Measurements from ENCODE around the gene CIAO3.

CIAO3 gene

DNA sequence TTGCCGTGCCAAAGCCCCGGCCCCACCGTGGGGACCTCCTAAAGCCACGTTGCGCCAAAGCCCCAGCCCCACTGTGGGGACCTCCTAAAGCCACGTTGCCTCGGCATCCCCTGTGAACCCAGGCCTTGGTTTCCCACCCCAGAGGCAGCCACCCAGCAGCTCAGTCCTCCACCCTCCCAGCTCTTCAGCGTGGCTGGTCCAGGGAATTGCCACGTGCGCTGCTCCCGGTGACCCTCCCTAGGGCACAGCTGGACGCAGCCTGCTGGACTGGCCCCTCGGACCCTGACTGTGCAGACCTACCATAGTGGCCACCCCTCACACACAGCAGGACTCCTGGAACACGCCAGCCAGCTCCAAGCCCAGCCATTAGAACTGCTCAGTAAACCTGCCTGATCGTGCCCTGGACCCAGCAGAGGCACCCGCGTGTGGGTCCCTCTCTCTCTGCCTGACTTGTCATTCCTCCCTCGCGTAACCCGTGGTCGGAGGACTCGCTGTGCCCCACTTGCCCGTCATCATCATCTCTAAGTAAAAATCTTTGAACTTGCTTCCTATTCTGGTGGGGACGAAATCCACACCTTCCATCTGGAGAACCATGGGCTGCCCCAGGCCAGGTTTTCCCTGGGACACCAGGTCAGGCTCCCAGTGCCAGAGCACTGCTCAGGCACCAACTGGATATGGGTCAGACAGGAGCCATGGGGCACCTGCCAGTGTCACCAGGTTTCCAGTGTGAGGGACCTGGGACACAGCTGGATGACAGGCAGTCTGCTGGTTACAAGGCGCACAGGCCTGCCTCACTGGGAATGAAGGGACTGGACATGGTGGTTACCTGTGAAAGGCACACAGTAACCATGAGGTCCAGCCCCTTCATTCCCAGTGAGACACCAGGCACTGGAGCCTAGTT is 5.6 kb downstream of the CIAO3 start:
- no peak for DNase-seq (ENCODE audit: low read depth)

DNA sequence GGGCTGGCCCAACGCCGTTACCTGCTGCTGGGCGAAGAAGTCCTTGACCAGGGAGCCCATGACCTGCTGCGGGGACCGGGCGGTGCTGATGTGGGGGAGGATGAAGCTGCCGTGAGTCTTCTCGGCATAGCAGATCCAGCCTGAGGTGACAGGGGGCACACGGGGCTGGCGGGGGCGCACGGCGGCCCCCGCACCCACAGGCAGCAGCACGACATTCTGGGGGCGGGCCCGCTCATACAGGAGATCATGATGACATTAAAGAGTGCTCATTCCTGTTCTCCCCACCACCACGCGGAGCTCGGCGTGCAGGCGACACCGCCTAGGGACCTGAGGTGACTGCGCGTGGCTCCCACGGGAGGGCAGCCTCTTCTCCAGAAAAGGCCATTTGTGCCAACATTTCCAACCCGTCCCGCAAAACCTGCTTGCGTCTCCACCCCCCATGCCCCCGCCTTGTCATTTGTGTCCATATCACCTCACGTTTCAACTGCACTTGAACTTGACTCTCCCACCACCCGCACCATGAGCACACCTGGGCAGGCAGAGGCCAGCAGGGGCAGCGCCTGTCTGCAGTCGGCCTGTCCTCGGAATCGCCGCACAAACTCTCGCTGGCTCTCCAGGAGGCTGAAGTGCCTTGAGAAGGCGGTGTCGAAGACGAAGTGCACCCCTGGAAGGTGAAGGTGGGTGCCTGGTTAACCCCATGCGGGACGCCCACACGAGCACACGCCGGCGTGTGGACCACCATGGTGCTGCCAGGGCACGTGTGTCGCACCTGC is 6.4 kb downstream of the CIAO3 start:
- DNase-seq (ENCODE audit: low read depth) = no peak

DNA sequence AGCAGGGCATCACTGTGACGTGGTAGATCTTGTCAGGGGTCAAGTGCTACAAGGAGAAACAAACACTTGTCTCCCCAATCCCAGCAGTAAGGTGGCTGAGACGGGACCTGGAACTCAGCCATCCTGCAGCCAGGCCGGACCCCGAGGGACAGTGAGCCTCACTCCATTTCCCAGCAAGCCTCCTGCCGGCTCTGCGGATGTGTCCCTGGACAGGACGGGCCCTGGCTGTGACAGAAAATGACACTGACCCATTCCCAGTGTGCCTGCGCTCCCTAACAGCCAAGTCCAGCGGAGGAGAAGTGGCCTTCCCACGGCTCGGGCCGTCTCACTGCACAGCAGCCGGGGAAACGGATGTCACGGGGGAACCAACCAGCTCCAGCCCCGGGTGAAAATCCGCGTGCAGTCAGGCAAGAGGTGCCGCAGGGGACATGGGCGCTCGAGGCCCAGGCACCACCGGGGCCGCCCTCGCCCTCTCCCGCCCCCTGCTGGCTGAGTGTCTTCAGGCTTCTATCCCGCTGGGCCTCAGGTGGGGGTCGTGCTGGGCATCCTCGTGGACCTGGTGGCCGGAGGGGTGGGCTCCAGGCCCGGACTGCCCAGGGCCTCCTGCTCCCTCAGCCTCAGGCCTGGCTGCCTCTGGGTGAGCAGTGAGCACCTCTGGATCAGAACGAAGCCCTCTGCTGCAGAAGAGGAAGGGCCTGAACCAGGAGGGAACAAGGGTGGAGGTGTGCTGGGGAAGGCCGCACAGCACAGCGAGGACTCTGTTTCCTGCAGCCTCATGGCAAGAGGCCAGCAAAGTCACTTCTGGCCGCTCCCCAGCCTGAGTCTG is 7.2 kb downstream of the CIAO3 start:
- DNase-seq (ENCODE audit: low read depth) = no peak

DNA sequence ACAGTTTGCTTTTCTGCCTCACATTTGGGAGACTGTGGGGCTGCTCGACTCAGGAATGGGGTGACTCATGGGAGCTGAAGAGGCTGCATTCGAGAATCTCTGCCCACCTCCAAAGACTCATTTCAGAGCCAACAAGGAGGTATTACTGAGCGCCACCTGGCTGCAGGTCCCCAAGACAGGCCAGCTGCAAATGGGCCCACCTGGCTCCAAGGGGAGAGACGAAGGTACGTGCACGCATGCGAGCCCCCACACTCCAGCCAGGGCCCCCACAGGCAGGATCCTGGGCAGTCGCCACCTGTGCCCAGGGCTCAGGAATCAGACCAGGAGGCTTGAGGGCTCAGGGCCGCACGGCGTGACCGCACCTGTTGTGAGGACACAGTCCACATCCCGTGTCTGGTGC is 7.9 kb downstream of the CIAO3 start:
- DNase-seq (ENCODE audit: low read depth) = no peak

DNA sequence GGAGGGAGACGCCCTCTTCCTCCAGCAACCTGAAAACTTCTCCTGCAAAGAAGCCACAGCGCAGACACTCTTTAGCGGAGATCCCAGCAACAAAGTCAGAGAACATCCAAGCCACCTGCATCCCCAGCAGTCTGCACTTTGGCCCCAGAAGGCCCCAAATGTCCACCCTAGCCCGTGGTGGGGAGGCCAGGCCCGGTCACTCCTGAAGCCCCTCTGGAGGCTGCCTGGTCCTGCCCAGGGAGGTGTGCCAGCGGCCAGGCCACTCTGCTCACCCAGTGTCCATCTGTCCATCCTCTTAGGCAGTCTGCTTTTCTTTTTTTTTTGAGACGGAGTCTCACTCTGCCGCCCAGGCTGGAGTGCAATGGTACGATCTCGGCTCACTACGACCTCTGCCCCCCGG is 8.5 kb downstream of the CIAO3 start:
- DNase-seq (ENCODE audit: low read depth) = no peak

DNA sequence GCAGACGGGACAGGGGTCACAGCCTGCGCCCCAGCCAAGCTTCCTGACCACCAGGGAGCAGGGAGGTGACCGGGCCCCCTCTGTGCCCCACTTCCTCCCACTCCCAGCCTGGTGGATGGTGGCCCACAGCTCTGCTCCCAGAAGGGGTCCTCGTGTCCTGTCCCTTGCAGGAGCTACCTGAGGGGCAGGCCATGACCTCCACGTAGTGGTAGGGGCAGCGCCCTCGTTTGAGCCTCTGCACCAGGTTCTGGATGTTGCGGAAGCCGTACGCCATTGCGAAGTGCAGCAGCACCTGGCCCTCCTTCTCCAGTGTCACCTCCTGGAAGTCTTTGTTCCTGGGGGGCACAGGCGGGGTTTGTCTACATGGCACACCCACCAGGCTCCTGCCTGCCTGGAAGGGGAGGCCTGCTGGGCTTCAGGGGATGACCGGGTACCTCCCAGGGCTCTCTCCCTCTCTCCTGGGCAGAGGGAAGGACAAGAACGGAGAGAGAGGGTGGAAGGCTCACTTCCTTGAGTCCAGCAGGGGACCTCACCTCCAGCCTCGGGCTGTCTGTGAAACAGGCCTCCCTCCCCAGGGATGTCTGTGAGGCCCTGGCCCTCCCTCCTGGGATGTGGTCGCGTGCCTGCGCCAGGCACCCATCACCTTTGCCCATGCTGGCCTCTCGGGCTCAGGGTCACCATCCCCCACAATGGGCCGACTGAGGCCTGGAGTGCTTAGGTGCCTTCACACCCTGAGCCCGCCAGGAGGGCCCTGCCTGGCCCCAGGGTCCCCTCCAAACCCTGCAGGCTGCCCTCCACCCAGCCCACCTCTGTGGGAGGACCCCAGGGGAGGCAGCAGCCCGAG is 9.9 kb downstream of the CIAO3 start:
- DNase-seq (ENCODE audit: low read depth) = no peak

DNA sequence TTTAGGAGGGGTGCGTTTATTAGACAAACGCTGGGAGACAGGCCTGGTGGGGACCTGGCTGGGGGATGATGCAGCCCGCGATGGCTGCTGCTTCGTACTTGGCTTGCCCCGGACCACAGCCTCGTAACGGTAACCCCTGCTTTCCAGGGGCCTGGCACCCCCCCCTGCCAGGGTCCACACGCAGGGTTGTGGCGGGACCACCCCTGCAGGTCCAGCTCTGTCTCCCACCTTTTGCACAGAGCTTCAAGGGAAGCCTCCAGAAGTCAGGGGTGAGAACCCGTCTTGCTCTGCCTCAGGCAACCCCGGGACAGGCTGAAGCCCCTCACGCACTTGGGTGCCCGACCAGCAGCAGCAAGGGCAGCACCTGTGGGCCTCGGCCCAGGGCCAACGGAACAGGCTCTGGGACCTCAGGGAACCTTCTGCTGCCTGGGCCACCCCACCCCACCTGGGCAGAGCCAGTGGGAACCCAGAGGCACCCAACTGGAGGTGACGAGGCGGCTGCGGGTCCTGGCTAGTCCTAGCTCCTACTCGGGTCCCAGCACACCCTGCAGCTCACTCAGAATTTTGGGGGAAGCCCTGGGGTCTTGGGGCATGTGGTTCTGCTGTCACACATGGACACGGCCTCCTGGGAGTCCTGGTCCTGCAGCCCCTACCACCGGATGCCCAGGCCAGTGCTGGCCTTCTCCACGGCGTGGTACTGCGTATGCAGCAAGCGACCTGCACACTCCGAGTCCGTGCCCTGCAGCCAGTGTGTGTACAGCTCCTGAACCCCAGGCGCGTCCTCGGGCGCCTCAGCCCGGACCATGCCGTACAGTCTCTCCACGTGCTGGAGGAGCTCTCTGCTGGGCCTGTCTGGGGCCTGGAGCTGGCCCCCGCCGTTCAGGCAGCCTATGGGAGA is 10.8 kb downstream of the CIAO3 start:
- no peak for DNase-seq (ENCODE audit: low read depth)

DNA sequence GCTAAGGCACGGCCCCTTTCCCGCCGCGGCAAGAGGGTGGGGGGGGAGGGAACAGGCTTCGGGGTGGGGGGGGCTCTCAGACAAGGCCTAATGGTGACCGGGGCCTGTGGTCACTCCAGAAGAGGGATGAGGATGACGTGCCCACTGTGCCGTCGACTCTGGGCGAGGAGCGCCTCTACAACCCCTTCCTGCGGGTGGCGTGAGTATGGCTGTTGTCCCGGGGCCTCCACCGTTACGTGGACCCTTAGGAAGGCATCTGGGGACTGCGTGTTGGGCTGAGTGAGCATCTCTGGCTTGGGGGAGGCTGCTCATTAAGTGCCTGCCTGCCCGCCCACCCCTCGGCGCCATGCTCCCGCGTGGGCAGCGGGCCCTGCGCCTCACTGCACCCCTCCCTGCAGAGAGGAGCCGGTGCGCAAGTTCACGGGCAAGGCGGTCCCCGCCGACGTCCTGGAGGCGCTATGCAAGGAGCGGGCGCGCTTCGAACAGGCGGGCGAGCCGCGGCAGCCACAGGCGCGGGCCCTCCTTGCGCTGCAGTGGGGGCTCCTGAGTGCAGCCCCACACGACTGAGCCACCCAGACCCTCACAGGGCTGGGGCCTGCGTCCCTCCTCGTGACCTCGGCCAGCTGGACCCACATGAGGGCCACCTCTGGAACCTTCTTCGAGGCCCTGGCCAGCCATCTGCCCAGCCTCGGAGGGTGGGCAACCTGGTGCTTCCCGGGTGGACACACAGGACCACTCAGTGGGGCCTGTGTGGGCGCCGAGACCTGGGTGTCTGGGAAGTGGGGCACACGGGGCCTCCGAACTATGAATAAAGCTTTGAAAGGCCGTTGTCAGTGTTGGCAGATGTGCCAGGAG is 11.7 kb downstream of the CIAO3 start:
- no peak for DNase-seq (ENCODE audit: low read depth)

DNA sequence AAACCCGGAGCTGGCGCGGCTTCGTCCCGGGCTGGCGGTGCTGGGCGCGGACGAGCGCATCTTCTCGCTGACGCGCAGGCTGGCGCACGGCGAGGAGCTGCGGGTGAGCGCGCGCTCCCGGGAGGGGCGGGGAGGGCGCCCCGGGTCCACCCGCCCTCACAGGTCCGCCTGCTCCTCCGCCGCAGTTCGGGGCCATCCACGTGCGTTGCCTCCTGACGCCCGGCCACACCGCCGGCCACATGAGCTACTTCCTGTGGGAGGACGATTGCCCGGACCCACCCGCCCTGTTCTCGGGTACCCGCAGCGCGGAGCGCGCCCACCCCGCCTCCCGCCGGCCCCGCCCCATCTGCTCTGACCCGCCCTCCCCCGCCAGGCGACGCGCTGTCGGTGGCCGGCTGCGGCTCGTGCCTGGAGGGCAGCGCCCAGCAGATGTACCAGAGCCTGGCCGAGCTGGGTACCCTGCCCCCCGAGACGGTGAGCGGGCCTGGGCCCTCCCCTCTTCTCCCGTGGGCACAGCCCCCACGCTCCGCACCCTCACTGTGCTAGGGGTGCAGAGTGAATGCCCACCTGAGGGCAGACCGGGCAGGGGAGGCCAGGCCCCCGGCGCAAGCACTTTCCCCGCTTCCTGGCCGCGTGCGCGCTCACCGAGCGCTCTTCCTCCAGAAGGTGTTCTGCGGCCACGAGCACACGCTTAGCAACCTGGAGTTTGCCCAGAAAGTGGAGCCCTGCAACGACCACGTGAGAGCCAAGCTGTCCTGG is 12.5 kb downstream of the CIAO3 start:
- DNase-seq (ENCODE audit: low read depth) = peak; percentile 53

DNA sequence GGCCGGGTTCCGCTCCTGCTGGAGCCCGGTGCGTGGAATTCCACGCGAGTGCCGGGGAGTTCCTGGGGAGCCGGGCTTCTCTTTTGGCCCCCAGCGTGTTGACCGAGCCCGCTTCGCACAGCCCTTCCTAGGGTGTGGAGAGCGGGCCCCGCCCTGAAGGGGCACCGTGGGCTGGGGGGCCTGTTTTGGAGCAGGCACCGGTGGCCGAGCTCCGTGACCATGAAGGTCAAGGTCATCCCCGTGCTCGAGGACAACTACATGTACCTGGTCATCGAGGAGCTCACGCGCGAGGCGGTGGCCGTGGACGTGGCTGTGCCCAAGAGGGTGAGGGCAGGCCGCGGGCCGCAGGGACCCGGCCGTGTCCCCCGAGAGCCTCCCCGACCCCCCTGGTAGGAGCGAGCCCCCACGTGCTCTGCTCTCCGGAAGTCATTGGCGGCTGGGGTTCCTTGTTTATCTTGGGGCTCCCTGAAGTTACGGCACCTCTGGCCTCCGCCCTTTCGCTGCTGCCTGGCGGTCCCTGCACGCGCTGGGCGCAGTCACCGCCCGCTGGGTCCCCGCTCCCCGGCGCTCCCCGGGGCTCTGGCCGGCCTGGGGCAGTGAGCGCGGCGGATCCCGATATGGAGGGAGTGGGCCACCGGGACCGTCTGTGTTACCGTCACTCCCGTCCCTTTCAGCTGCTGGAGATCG is 13.4 kb downstream of the CIAO3 start:
- no peak for DNase-seq (ENCODE audit: low read depth)

DNA sequence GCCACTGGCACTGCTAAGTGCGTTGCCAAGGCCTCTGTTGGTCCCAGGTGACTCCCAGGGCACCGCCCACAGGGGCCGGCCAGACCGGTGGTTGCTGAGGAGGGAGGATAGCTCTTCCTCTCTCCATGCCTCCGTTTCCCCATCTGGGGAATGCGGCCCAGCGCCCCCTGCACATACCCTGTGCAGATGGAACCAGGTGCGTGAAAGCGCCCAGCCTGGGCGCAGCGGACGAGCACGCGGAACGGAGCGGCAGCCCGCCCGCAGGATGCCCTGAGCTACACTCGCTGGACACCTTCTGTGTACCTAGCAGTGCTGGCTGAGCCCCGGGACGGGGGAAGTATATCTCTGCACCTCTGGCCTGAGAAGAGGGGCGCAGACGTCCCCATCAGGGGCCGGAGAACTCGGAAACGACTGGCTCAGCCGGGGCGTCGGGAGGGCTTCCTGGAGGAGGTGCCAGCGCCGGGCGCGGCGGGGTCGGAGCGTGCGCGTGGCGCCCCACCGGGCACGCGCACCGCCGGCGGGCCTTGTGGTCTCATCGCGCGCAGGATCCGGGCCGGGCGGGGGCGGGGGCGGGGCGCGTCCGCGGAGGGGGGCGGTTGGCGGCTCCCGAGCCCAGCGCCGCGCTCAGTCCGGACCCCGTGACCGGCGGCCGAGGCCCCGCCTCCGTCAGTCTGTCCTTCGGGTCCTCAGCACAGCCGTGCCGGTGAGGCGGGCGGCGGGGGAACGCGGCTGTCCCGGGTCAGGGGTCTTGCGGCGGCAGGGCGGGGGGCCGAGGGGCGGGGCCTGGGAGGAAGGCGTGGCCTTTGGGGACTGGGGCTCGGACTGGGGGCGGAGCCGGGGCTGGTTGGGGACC is 14.1 kb downstream of the CIAO3 start, which contains the start of the genes CCDC78 and HAGHL:
CCDC78 (minus strand) TSS at position 6 of the 853 bp plus-strand sequence. CDS start 76 bp downstream, outside the sequence.
HAGHL (plus strand) TSS at position 669 of the 853 bp plus-strand sequence. CDS start 404 bp downstream, outside the sequence.
- peak; percentile 56 for DNase-seq (ENCODE audit: low read depth)

DNA sequence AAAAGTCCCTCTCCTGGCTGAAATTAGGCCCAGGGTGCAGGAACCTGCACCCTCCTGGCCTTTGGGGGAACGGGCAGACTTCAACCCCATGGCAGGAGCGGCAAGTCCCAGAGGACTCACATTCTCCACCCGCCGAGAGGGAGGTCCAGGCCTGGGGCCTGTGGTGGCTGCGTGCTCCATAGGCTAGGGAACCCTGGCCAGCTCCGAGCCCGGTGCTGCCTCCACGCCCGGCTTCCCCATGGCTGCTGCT is 14.7 kb downstream of the CIAO3 start:
- DNase-seq (ENCODE audit: low read depth) = no peak

DNA sequence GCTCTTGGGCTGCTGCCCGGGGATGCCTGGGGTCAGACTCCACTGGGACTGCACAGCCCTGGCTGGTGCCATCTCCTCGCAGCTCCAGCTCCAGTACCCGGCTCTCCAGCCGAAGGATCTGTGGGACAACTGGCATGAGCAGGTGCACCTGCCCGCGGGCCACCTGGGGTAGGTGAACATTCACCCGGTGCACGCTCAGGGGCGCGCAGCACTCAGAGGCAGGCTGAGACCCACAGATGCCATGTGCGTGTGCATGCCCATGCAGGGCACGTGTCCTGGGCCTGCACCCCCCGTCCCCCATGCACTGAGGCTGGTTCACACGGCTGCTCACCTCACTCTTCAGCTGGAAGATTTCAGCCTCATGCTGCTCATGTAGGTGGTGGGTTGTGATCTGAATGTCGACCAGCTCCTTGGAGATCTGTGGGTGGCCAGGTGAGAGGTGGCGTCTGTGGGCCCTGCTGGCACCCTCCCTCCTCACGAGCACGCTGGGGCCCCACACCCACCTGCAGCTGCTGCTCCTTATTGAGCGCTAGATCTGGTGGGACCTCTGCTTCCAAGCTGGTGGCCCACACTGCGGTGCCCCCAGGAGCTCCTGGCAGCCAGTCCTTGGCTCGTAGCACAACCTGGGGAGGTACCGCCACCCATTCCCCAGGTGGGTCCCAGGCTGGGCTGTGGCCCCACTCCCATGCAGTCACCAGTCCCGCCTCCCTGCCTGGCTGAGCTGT is 15.2 kb downstream of the CIAO3 start:
- no peak for DNase-seq (ENCODE audit: low read depth)

DNA sequence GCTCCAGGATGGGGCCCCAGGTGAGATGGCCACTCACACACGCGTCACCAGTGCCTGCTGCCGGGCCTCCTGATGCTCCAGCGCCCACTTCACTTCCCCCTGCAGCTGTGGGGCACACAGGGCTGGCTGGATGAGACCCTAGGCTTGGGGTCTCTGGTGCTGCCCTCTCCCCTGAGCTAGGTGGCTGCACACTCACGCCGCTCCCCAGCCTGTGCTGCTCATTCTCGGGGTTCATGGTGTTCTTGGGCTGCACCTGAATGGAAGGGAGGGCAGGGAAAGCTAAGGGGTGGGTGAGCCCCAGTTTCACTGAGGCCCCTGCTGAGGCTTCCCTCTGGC is 15.8 kb downstream of the CIAO3 start:
- no peak for DNase-seq (ENCODE audit: low read depth)

DNA sequence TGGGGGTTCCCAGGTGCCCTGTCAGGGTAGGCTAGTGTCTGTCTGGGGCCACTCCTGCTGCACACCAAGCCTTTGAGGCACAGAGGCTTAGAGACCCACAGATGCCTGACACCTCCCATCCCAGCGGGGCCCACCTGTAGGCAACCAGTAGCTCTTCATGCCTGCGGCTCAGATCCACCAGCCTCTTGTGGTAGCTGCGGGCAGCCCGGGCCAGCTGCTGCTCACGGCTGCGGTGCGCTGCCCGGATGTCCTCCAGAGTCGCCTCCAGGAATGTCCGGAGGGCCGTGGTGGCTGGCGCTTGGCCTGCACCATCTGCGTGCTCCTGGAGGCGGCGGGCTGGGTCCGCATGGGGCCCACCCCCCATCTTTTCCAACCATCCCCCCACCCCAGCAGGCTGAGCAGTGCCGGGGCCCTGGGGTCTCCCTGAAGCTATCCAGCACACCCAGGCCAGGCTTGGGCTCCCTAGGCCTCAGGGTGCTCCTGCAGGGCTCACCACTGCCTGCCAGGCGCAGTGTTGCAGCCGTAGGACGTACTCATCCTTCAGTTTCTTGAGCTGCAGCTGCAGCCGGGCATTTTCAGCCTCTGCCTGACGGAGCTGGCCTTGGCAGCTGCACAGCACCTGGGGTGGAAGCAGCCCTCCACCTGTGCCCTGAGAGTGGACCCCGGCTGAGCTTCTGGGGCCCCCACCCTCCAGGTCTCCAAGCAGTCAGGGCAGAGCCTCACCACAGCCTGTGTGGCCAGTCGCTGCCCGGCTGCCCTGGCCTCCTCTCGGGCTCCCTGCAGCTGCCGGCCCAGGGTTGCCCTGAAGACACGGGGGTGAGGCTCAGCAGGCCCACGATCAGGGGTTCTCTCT is 16.4 kb downstream of the CIAO3 start:
- no peak for DNase-seq (ENCODE audit: low read depth)

DNA sequence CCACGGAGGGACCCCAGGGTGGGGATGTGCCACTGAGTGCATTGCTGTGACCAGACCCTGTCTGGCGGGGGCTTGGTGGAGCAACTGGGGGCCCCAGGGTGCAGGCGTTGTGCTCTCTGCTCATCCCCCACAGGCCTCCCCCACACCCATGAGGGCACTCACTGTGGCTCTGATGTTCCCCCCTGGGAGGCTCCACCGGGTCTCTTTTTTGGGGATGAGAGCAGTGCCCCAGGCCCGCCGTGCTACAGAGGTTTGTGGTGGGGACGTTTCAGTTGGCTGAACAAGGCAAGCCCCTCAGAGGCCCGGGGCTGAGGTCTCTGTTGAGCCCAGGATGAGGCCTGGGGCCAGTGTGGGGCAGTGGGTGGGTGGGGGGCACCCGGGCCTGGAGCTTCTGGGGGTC is 17.1 kb downstream of the CIAO3 start:
- no peak for DNase-seq (ENCODE audit: low read depth)
